SK-N-SH (cell line): ENCODE results near the gene STARD3NL. TPM values are rescaled to one million over a fixed set of nuclear protein-coding genes. Genes with fewer than 3 reads are reported as not detected.

Source experiments
- CTCF ChIA-PET: fragments of 300-600, 350-600 bp; formaldehyde crosslinking; extraction: SDS; loops from one replicate; lab custom pipeline; 2021; lab: Yijun Ruan, JAX
- POLR2A ChIA-PET: fragments of 350-600 bp; sonication (Branson Sonifier 250); formaldehyde crosslinking; extraction: SDS; loops from one replicate; lab custom pipeline; 2020; ENCODE audit warnings: antibody characterized with exemption, inconsistent platforms; lab: Yijun Ruan, JAX
- DNase-seq: peaks from one replicate; pipeline ENCODE4 v3.0.0; 2012
- H2AFZ ChIP-seq: fragments of 200-600 bp; sonication (generic); 2 replicates; pipeline ENCODE4 v1.8.1; 2016; ENCODE audit warnings: antibody characterized with exemption, mild to moderate bottlenecking, low read depth
- H3F3A ChIP-seq: fragments of 200-600 bp; sonication (generic); replicated peaks from 2 replicates; pipeline ENCODE3; 2016; ENCODE audit warnings: antibody characterized with exemption, mild to moderate bottlenecking; ENCODE audit not compliant: insufficient read depth
- H3K27ac ChIP-seq, 2 experiments: fragments of 200-500 bp in 1 of 2; fragments of 200-600 bp in 1 of 2; sonication (Bioruptor generic) in 1 of 2; sonication (generic), shearing (Covaris generic) in 1 of 2; 2 replicates each; pipeline versions ENCODE4 v1.5.1 to v1.6.1; 2014 to 2016; ENCODE audit warnings: low read depth in 2 of 2, inconsistent platforms in 1 of 2, low read length in 1 of 2, mild to moderate bottlenecking in 1 of 2, mixed read lengths in 1 of 2
- H3K27me3 ChIP-seq: fragments of 200-600 bp; sonication (generic), shearing (Covaris generic); 2 replicates; pipeline ENCODE4 v1.6.1; 2016; ENCODE audit warnings: mixed run types; ENCODE audit not compliant: insufficient read depth
- H3K36me3 ChIP-seq, 2 experiments: fragments of 200-500 bp in 1 of 2; fragments of 200-600 bp in 1 of 2; sonication (Bioruptor generic) in 1 of 2; sonication (generic) in 1 of 2; replicated peaks in 1 of 2; 2 replicates each; pipeline versions ENCODE3 to v1.5.1; 2014 to 2016; ENCODE audit warnings: low read length in 1 of 2, mild to moderate bottlenecking in 1 of 2; ENCODE audit not compliant: insufficient read depth in 2 of 2, control insufficient read depth in 1 of 2
- H3K4me1 ChIP-seq, 2 experiments: fragments of 200-500 bp in 1 of 2; fragments of 200-600 bp in 1 of 2; sonication (Bioruptor generic) in 1 of 2; sonication (generic), shearing (Covaris generic) in 1 of 2; 2 replicates each; pipeline versions ENCODE4 v1.5.1 to v1.6.1; 2014 to 2016; ENCODE audit warnings: low read depth in 1 of 2, low read length in 1 of 2, mixed run types in 1 of 2; ENCODE audit not compliant: insufficient read depth in 2 of 2, control insufficient read depth in 1 of 2
- H3K4me2 ChIP-seq: fragments of 200-600 bp; sonication (generic), shearing (Covaris generic); 2 replicates; pipeline ENCODE4 v1.6.1; 2017; ENCODE audit warnings: mixed run types
- H3K4me3 ChIP-seq, 2 experiments: fragments of 200-500 bp in 1 of 2; fragments of 200-600 bp in 1 of 2; sonication (Bioruptor generic) in 1 of 2; sonication (generic), shearing (Covaris generic) in 1 of 2; 2 replicates each; pipeline versions ENCODE4 v1.5.1 to v1.8.1; 2014 to 2016; ENCODE audit warnings: low read depth in 2 of 2, inconsistent platforms in 1 of 2, low read length in 1 of 2, mild to moderate bottlenecking in 1 of 2, mixed read lengths in 1 of 2, moderate library complexity in 1 of 2
- H3K79me2 ChIP-seq: fragments of 200-600 bp; sonication (generic); 2 replicates; pipeline ENCODE4 v1.8.1; 2017; ENCODE audit warnings: mild to moderate bottlenecking; ENCODE audit not compliant: insufficient read depth
- H3K9ac ChIP-seq: fragments of 200-600 bp; sonication (generic); 2 replicates; pipeline ENCODE4 v1.6.1; 2017; ENCODE audit warnings: mixed run types
- H3K9me2 ChIP-seq: fragments of 200-600 bp; sonication (generic); 2 replicates; pipeline ENCODE4 v1.6.1; 2017; ENCODE audit warnings: mixed run types
- H3K9me3 ChIP-seq: fragments of 200-600 bp; sonication (generic); 2 replicates; pipeline ENCODE4 v1.6.1; 2017; ENCODE audit warnings: mixed run types, mild to moderate bottlenecking, moderate library complexity
- H4K20me1 ChIP-seq: fragments of 200-600 bp; sonication (generic); 2 replicates; pipeline ENCODE4 v1.6.1; 2017; ENCODE audit warnings: mild to moderate bottlenecking, mixed run types; ENCODE audit not compliant: insufficient read depth
- FOSL2 ChIP-seq: IDR thresholded peaks from 2 replicates; pipeline ENCODE4 v1.4.0; 2012; ENCODE audit warnings: low read depth, mild to moderate bottlenecking, moderate library complexity, borderline replicate concordance
- FOXM1 ChIP-seq: IDR thresholded peaks from 2 replicates; pipeline ENCODE4 v1.4.0; 2012; ENCODE audit warnings: low read depth, mild to moderate bottlenecking
- GABPA ChIP-seq: IDR thresholded peaks from 2 replicates; pipeline ENCODE4 v1.4.0; 2012; ENCODE audit warnings: low read depth, mild to moderate bottlenecking
- IRF3 ChIP-seq: fragments of 150-350 bp; IDR thresholded peaks from 2 replicates; pipeline ENCODE4 v1.6.1; 2016; ENCODE audit warnings: mild to moderate bottlenecking, low read depth, low read length
- JUND ChIP-seq: IDR thresholded peaks from 2 replicates; pipeline ENCODE4 v1.4.0; 2012
- NFIC ChIP-seq: IDR thresholded peaks from 2 replicates; pipeline ENCODE4 v1.4.0; 2012; ENCODE audit warnings: borderline replicate concordance
- NRF1 ChIP-seq: IDR thresholded peaks from 2 replicates; pipeline ENCODE4 v1.6.1; 2012; ENCODE audit warnings: low read depth, mild to moderate bottlenecking, low read length
- RXRA ChIP-seq: IDR thresholded peaks from 2 replicates; pipeline ENCODE4 v1.4.0; 2012; ENCODE audit warnings: low read depth, mild to moderate bottlenecking, borderline replicate concordance
- SIN3A ChIP-seq: IDR thresholded peaks from 2 replicates; pipeline ENCODE4 v1.6.1; 2012; ENCODE audit warnings: low read depth, mild to moderate bottlenecking, low read length, moderate library complexity, borderline replicate concordance
- TAF1 ChIP-seq: IDR thresholded peaks from 2 replicates; pipeline ENCODE4 v1.6.1; 2012; ENCODE audit warnings: low read depth, mild to moderate bottlenecking, low read length, moderate library complexity, borderline replicate concordance
- USF2 ChIP-seq: fragments of 150-350 bp; IDR thresholded peaks from 2 replicates; pipeline ENCODE4 v1.6.1; 2017; ENCODE audit warnings: antibody characterized with exemption, low read length, low read depth, borderline replicate concordance
- WGBS: methylation state at CpG from one replicate; pipeline ENCODE4 v1.1.6; 2017; ENCODE audit warnings: low lambda C conversion rate; 5-methylcytosine and 5-hydroxymethylcytosine counted together
- polyA plus RNA-seq, 3 experiments: library from polyadenylated mRNA; depleted of rRNA; stranded (reverse); fragments of >200 nt; gene quantifications; 2 replicates each; pipeline ENCODE4 v1.2.3, GENCODE V29; 2012
- TF ChIP-seq, protein P1 (sequence below): IDR thresholded peaks from 2 replicates; pipeline ENCODE4 v1.4.0; 2012; ENCODE audit warnings: low read depth, borderline replicate concordance

STARD3NL gene
- polyA plus RNA-seq, 1 of the 3 experiments (the other 2 are of a cell fraction) = 46.3 TPM

DNA sequence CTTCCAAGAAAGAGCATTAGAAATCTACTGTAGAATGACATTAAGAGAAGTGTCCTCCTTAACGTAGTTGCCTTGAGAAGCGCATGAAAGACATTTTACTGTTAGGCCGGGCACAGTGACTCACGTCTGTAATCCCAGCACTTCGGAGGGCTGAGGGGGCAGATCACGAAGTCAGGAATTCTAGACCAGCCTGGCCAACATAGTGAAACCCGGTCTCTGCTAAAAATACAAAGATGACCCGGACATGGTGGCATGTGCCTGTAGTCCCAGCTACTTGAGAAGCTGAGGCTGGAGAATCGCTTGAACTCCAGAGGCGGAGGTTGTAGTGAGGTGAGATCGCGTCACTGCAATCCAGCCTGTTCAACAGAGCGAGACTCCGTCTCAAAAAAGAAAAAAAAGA, 66.5 kb downstream of the STARD3NL start:
- no peaks in the 10 kb centered on the region for H3K79me2 ChIP-seq
- no peaks in the 10 kb centered on the region for H3K36me3 ChIP-seq
- no peaks in the 10 kb centered on the region for H3K27me3 ChIP-seq
- no peaks in the 10 kb centered on the region for H3F3A ChIP-seq
- no peak for DNase-seq
- no peaks in the 10 kb centered on the region for H4K20me1 ChIP-seq
- POLR2A ChIA-PET = no interaction called here
- no peak overlapping the region for H3K27ac ChIP-seq
- no peak overlapping the region for H3K4me2 ChIP-seq
- H3K9me3 ChIP-seq = no peaks in the 10 kb centered on the region
- no peak overlapping the region for H2AFZ ChIP-seq
- CTCF ChIA-PET = no interaction called here
- H3K9ac ChIP-seq = no peak overlapping the region
- H3K9me2 ChIP-seq = no peaks in the 10 kb centered on the region
- TF ChIP-seq NFIC = no peak
- no peak for TF ChIP-seq NRF1
- no peak for TF ChIP-seq RXRA
- no peak for TF ChIP-seq GABPA
- TF ChIP-seq FOSL2 = no peak
- TF ChIP-seq FOXM1 = no peak
- TF ChIP-seq JUND = no peak
- TF ChIP-seq TAF1 = no peak
- no peak for TF ChIP-seq SIN3A
- no peak for TF ChIP-seq IRF3
- H3K4me1 ChIP-seq = no peaks in the 10 kb centered on the region
- no peak overlapping the region; a peak in 1 of 4 replicates for H3K4me3 ChIP-seq
- 76% methylated on average over 14 of the region's 14 CpGs for WGBS

GRCh38 chr7:38245409-38245977, 67.4 kb downstream of the STARD3NL start:
- Histone ChIP-seq H3K9ac (no peak overlapping the region), H3K79me2 (no peaks in the 10 kb centered on the region), H3K36me3 (no peaks in the 10 kb centered on the region), H4K20me1 (no peaks in the 10 kb centered on the region)
- CTCF ChIA-PET = no interaction called here
- no peak for TF ChIP-seq USF2
- TF ChIP-seq, protein P1, sequence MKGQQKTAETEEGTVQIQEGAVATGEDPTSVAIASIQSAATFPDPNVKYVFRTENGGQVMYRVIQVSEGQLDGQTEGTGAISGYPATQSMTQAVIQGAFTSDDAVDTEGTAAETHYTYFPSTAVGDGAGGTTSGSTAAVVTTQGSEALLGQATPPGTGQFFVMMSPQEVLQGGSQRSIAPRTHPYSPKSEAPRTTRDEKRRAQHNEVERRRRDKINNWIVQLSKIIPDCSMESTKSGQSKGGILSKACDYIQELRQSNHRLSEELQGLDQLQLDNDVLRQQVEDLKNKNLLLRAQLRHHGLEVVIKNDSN = no peak
- TF ChIP-seq, all 33 proteins: peak for 0
- Histone ChIP-seq H3K27me3 (no peaks in the 10 kb centered on the region), H3K9me2 (no peaks in the 10 kb centered on the region), H3K9me3 (no peaks in the 10 kb centered on the region), H3K4me3 (no peak overlapping the region), H3K4me2 (no peak overlapping the region), H3K4me1 (no peaks in the 10 kb centered on the region), H3K27ac (no peak overlapping the region), H2AFZ (no peak overlapping the region), H3F3A (no peaks in the 10 kb centered on the region)
- 50% methylated on average over 3 of the region's 3 CpGs for WGBS
- POLR2A ChIA-PET = no interaction called here
- no peak for DNase-seq
